ENCODE results near the gene FAM184B. TPM values are rescaled to one million over a fixed set of nuclear protein-coding genes. Genes with fewer than 3 reads are reported as not detected.

The FAM184B gene
- total RNA-seq, 4 donors from 2014 or later: not detected

DNA sequence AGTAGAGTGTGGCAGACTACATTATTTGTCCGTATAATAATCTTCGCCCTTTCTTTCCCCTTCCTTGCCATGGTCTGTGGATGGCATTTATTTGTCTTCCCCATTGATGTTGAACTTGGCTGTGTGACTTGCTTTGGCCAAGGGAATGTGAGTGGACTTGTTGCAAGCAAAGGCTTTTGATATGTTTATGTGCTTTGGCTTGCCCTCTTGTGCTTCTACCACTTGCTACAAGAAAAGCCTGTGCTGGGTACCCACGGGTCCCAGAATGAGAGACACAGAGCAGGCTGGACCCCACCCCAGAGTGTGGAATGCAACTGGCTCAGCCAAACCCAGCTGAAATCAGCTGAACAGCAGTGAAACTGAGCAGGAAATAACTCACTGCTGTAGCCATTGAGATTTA, 63.0 kb downstream of the FAM184B start:
- TF ChIP-seq, protein P1, sequence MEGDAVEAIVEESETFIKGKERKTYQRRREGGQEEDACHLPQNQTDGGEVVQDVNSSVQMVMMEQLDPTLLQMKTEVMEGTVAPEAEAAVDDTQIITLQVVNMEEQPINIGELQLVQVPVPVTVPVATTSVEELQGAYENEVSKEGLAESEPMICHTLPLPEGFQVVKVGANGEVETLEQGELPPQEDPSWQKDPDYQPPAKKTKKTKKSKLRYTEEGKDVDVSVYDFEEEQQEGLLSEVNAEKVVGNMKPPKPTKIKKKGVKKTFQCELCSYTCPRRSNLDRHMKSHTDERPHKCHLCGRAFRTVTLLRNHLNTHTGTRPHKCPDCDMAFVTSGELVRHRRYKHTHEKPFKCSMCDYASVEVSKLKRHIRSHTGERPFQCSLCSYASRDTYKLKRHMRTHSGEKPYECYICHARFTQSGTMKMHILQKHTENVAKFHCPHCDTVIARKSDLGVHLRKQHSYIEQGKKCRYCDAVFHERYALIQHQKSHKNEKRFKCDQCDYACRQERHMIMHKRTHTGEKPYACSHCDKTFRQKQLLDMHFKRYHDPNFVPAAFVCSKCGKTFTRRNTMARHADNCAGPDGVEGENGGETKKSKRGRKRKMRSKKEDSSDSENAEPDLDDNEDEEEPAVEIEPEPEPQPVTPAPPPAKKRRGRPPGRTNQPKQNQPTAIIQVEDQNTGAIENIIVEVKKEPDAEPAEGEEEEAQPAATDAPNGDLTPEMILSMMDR (IDR thresholded peaks at IDR 0.05; ENCODE audit: low read depth): no peak

DNA sequence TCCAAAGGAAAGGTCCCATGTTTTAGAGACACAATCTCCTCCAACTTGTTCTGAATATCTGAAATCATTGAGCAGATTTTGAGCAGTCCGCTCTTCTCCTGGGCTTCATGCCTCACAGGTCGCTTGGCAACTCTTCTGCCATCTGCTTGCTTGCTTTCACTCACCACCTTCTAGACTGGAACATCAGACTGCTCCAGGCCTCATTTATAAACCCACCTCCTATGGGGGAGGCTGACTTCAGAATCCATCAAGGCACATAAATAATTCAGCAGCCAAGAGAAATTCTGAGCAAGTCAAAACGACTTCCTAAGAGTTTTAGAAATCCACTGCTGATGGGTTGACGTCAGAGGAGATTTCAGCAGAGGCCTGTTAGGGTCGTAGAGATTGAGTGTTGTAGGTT, 64.1 kb downstream of the FAM184B start:
- TF ChIP-seq, protein P1 (IDR thresholded peaks at IDR 0.05; ENCODE audit: low read depth): no peak

DNA sequence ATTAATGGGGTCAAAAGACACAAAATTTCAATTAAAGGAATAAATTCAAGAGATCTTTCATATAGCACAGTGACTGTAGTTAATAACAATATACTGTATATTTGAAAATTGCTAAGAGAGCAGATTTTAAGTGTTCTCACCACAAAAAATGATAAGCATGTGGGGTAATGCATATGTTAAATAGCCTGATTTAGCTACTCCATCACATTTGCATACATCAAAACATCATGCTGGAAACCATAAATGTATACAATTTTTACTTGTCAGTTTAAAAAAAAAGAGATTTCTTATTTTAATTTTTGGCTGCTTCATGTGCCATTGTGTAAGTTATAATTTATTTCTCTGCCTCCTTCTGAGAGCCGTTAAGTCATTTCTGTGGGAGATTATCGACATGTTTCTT, 65.9 kb downstream of the FAM184B start:
- TF ChIP-seq, protein P1 (IDR thresholded peaks at IDR 0.05; ENCODE audit: low read depth): no peak

DNA sequence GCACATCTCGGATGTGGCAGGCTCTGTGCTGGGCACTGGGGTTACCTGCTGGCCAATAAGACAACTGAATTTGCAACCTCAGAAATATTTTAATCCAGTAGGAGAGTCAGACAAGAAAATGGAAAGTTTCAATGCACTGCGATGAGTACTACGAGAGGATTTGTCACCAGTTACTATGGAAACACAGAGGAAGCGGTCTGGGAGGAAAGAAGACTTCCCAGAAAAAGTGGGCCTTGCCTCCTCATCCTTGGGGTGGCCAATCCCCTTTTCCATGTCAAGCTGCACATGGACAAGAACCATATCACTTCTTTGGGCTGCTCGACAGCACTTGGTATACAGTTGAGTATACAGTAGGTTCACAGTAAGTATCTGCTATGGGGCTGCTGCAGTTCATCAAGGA, 67.6 kb downstream of the FAM184B start:
- TF ChIP-seq, protein P1 (IDR thresholded peaks at IDR 0.05; ENCODE audit: low read depth): no peak

DNA sequence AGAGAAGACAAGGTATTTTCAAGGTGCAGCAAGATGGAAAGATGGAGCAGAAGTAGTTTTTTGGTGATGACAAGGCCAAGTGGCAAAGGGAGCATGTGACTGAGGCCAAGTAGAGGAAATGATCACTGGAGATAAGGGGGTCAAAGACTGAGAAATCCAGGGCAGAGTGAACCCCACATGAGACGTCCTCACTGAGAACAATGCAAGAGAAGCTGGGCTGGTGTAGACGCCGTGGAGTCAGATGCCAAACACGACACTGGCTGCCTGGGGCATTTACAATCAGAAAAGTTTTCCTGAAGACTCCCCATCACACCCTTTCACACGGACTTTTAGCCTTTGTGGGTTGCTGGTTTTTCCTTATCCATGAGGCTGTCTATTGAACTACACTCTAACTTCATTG, 69.3 kb downstream of the FAM184B start:
- TF ChIP-seq, protein P1 (IDR thresholded peaks at IDR 0.05; ENCODE audit: low read depth): no peak

DNA sequence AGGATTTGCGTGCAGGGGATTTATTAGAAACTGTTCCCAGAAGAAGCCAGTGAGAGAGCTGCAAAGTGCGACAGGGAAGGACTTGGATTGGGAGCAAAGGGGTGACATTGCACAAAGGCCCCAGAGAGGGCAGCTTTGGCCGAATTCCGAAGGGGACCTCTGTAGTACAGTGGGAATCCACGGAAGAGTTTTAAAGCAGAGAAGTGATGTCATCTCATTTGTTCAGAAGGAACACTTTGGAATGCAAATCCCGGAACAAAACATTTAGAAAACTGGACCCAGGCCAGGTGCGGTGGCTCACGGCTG, 71.7 kb downstream of the FAM184B start:
- TF ChIP-seq, protein P1 (IDR thresholded peaks at IDR 0.05; ENCODE audit: low read depth): no peak

DNA sequence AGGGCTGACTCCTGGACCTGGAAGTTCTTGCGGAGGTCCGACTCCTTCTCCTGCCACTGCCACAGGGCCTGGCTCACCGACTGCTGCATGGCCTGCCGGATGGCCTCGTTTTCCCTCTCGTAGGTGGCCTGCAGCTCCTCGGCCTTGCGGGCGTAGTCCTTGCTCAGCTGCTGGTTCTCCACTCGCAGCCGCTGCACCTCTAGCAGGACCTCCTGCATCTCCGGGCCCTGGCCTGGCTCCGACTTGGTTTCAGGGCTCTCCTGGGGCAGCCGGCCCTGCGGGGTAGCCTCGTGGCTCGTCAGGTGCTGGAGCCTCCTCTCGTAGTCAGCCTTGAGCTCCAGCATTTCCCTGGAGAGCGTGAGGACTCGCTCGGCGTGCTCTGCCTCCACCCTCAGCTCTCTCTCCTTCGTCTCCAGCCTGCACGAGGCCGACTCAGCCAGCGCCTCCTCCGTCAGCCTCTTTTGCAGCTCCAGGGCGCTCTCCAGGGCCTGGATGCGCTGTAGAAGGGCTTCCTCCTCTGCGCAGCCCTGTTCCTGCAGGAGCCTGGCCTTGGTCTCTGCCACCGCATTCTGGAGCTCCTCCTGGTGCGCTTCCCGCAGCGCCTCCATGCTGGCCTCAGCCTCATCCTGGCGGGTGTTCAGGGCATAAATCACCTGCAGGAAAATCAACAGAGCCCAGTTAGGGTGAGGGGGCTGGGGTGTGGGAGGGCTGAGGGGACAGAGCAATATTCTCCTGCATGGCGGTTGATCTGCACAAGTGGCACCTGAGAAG, 72.2 kb downstream of the FAM184B start:
- TF ChIP-seq, protein P1 (IDR thresholded peaks at IDR 0.05; ENCODE audit: low read depth): no peak

Data from subcutaneous adipose tissue (tissue), 4 donors.